ENCODE results near the gene PDE1C.

The PDE1C gene

GRCh38 chr7:32103361-32103760, 33.2 kb upstream of the PDE1C start:
- no peak overlapping the region for H3K27ac ChIP-seq
- TF ChIP-seq ZFX (IDR thresholded peaks at IDR 0.05; ENCODE audit: borderline replicate concordance) (no peak), CTCF (IDR thresholded peaks at IDR 0.05) (no peak)

- no peak overlapping the region for H3K27ac ChIP-seq
- TF ChIP-seq ZFX (IDR thresholded peaks at IDR 0.05; ENCODE audit: borderline replicate concordance) (no peak), CTCF (IDR thresholded peaks at IDR 0.05) (no peak)
These were observed 32.2 kb upstream of the PDE1C start for GRCh38 chr7:32102432-32102873.

DNA sequence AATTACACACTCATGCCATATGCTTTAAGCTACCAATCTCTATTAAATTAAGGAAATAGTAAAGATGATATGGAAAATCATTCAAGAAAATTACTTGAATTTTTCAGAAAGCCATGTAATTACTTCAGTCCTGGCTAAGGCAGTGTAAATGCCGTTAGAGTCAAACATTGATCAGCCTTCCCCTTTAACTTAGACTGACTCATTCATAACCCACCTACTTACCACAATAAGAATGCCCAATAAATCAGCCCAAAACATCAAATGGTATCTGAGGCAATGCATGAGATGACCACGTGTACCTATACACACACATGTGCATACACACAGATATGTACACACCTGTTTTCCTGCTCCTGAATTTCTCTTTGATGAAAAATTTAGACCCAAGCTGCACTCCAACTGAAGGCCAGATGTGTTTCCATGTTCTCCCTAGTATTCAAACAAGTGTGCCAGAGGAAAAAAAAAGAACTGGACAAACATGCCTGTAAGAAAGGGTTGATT, 30.2 kb upstream of the PDE1C start:
- no peak overlapping the region for H3K27ac ChIP-seq
- no peak for TF ChIP-seq ZFX (IDR thresholded peaks at IDR 0.05; ENCODE audit: borderline replicate concordance)
- no peak for TF ChIP-seq CTCF (IDR thresholded peaks at IDR 0.05)

- TF ChIP-seq ZFX (IDR thresholded peaks at IDR 0.05; ENCODE audit: borderline replicate concordance) (no peak), CTCF (IDR thresholded peaks at IDR 0.05) (no peak)
- H3K27ac ChIP-seq, result no peak overlapping the region
These were observed 24.3 kb upstream of the PDE1C start for GRCh38 chr7:32094516-32094915.

DNA sequence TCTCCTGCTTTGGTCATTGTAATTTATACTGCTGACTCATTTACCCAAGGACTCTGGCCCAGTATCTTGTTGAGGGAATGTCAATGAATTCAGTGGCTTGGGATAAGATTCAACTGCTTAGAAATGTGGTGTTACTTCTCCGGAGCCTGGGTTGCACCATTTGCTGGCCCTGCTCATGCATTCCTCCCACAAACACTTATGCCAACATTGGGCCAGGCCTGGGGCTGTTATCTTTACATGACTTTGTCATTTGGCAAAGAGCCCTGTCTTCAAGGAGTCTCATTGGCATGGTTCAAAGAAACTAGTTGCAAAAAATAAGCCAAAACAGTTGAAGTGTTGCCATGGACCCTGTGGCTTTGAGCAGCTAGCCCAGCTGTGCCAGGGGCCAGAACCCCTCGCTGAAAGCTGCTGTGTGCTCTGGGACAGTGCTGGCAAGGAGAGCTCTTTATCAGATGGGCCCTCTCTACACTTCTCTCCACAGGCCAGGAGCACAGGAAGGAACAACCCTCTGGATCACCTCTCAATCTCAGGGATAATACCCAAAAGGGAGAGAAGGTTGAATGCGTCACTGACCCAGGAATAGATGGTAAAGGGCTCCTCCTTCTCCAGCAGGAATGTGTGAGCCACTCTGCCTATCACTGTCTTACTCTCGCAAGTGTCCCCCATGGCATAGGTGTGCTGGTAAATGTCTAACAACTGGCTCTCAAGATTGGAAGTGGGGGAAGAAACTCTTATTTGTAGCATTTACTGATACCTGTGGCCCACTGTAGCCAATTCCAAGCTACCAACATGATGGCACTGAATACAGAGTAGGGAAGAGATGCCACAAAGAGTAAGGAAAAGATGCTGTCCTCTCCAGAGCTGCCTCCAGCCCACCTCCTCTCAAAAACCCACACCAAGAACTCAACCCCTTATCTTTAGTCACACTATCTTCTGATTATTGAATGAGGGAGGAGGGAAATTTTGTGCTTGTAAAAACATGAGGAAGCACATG, 23.5 kb upstream of the PDE1C start:
- H3K27ac ChIP-seq, result no peak overlapping the region
- TF ChIP-seq ZFX (IDR thresholded peaks at IDR 0.05; ENCODE audit: borderline replicate concordance) (no peak), CTCF (IDR thresholded peaks at IDR 0.05) (no peak)

GRCh38 chr7:32092346-32092745, 22.1 kb upstream of the PDE1C start:
- no peak overlapping the region for H3K27ac ChIP-seq
- TF ChIP-seq CTCF (IDR thresholded peaks at IDR 0.05), result no peak
- no peak for TF ChIP-seq ZFX (IDR thresholded peaks at IDR 0.05; ENCODE audit: borderline replicate concordance)
